ENCODE results near the gene MLPH.

GRCh38 chr2:237456200-237456843, 30.7 kb upstream of the MLPH start:
- no peak for TF ChIP-seq CTCF (IDR thresholded peaks at IDR 0.05)
- no peak for TF ChIP-seq ZFX (IDR thresholded peaks at IDR 0.05; ENCODE audit: borderline replicate concordance)

Data from 22Rv1 (cell line).